NCI-H128 (cell line): ENCODE measurements around the gene KCNK7.
"Not testable (repeated sequence)": the region's sequence is repeated elsewhere in the genome, so short reads cannot be mapped to it uniquely, and the experiment has no call there.

Source experiments
- DNase-seq: peaks from one replicate; lab custom pipeline; 2025; ENCODE audit not compliant: unreplicated experiment; lab: John Stamatoyannopoulos, UW

Gene KCNK7

GRCh38 chr11:65595543-65596281 is at the start of gene KCNK7:
Gene KCNK7, minus strand, starts transcription at chr11:65595800. Its CDS starts 28 bp downstream, at chr11:65595772.
- no peak for DNase-seq

- no peak for DNase-seq
These were observed 49.2 kb upstream of the KCNK7 start for GRCh38 chr11:65644837-65645236.

- DNase-seq, result no peak
These were observed 48.4 kb upstream of the KCNK7 start for GRCh38 chr11:65643971-65644370.

- DNase-seq, result no peak
These were observed 46.5 kb upstream of the KCNK7 start for GRCh38 chr11:65642014-65642671.

- DNase-seq, result no peak
These were observed 45.9 kb upstream of the KCNK7 start for GRCh38 chr11:65641297-65642013.

GRCh38 chr11:65640483-65641296 is 45.1 kb upstream of the KCNK7 start:
- no peak for DNase-seq

- DNase-seq, result no peak
These were observed 44.3 kb upstream of the KCNK7 start for GRCh38 chr11:65639623-65640482.

GRCh38 chr11:65639228-65639597 is 43.6 kb upstream of the KCNK7 start:
- DNase-seq, result not testable (repeated sequence)

GRCh38 chr11:65637794-65638419 is 42.3 kb upstream of the KCNK7 start, which contains the start of gene SIPA1:
Gene SIPA1, plus strand, starts transcription at chr11:65638101. Its CDS starts 2,821 bp downstream, at chr11:65640922.
- no peak for DNase-seq

- no peak for DNase-seq
These were observed 41.5 kb upstream of the KCNK7 start for GRCh38 chr11:65637032-65637557.

- DNase-seq, result no peak
These were observed 40.8 kb upstream of the KCNK7 start for GRCh38 chr11:65636108-65637031.

- DNase-seq, result no peak
These were observed 39.5 kb upstream of the KCNK7 start for GRCh38 chr11:65634905-65635731.

- no peak for DNase-seq
These were observed 38.8 kb upstream of the KCNK7 start for GRCh38 chr11:65634440-65634839.

GRCh38 chr11:65634109-65634436 is 38.5 kb upstream of the KCNK7 start:
- DNase-seq, result no peak

GRCh38 chr11:65633390-65634108 is 37.9 kb upstream of the KCNK7 start:
- DNase-seq, result no peak

- no peak for DNase-seq
These were observed 34.6 kb upstream of the KCNK7 start for GRCh38 chr11:65630215-65630614.

GRCh38 chr11:65629579-65629978 is 34.0 kb upstream of the KCNK7 start:
- no peak for DNase-seq
